H1 (cell line): ENCODE results near the gene MAGI3. TPM values are rescaled to one million over a fixed set of nuclear protein-coding genes. Genes with fewer than 3 reads are reported as not detected.
"Not testable (repeated sequence)": the region's sequence is repeated elsewhere in the genome, so short reads cannot be mapped to it uniquely, and the experiment has no call there.

Experiments
- CTCF ChIA-PET: fragments of 300-600 bp; sonication (Branson Sonifier 250); formaldehyde crosslinking; loops from one replicate; lab custom pipeline; 2021; ENCODE audit not compliant: partially characterized antibody; lab: Charles Lee
- POLR2A ChIA-PET: fragments of 300-600 bp; sonication (Branson Sonifier 250); formaldehyde crosslinking; loops from one replicate; lab custom pipeline; 2021; ENCODE audit warnings: inconsistent platforms; ENCODE audit not compliant: partially characterized antibody; lab: Charles Lee
- DNase-seq, 2 experiments: peaks; one replicate each; pipeline versions ENCODE4 v3.0.0 to v3.0.0-alpha.2; 2010 to 2022; ENCODE audit warnings: low spot score in 2 of 2, low read depth in 1 of 2, mixed read lengths in 1 of 2
- FAIRE-seq: peaks from 2 replicates; lab custom pipeline; 2011; peaks lifted over from hg19 to GRCh38; lab: Jason Lieb, UNC
- H2AFZ ChIP-seq: 2 replicates; pipeline ENCODE4 v1.8.1; 2012; ENCODE audit warnings: low read length, inconsistent platforms
- H2AK5ac ChIP-seq: 2 replicates; pipeline ENCODE4 v1.6.1; 2013; ENCODE audit warnings: low read depth, low read length
- H2BK120ac ChIP-seq: replicated peaks from 2 replicates; pipeline ENCODE3; 2013; ENCODE audit warnings: low read depth, low read length, inconsistent platforms
- H2BK12ac ChIP-seq: 2 replicates; pipeline ENCODE4 v1.6.1; 2013; ENCODE audit warnings: low read depth, low read length
- H2BK15ac ChIP-seq: 2 replicates; pipeline ENCODE4 v1.6.1; 2013; ENCODE audit warnings: low read length
- H2BK20ac ChIP-seq: 2 replicates; pipeline ENCODE4 v1.6.1; 2013; ENCODE audit warnings: low read length
- H2BK5ac ChIP-seq: 2 replicates; pipeline ENCODE4 v1.6.1; 2013; ENCODE audit warnings: low read depth, low read length
- H3K14ac ChIP-seq: 2 replicates; pipeline ENCODE4 v1.6.1; 2013; ENCODE audit warnings: inconsistent platforms; ENCODE audit not compliant: insufficient read length
- H3K18ac ChIP-seq: 2 replicates; pipeline ENCODE4 v1.6.1; 2013; ENCODE audit warnings: low read length; ENCODE audit errors: extremely low read depth
- H3K23ac ChIP-seq: 2 replicates; pipeline ENCODE4 v1.6.1; 2013; ENCODE audit warnings: inconsistent platforms; ENCODE audit not compliant: insufficient read length
- H3K23me2 ChIP-seq: 2 replicates; pipeline ENCODE4 v1.6.1; 2013; ENCODE audit warnings: low read depth, low read length
- H3K27ac ChIP-seq: 2 replicates; pipeline ENCODE4 v1.6.1; 2011; ENCODE audit warnings: low read depth, low read length, inconsistent platforms
- H3K27me3 ChIP-seq, 4 experiments: replicated peaks in 1 of 4; 1 replicate in 1 of 4; 2 replicates in 3 of 4; pipeline versions ENCODE4 v1.6.1 to v1.8.1; 2011 to 2013; ENCODE audit warnings: low read length in 3 of 4, mild to moderate bottlenecking in 3 of 4, inconsistent platforms in 2 of 4, mixed read lengths in 2 of 4, moderate library complexity in 1 of 4; ENCODE audit not compliant: control insufficient read depth in 3 of 4, insufficient read depth in 3 of 4; ENCODE audit errors: extremely low read depth in 1 of 4
- H3K36me3 ChIP-seq, 4 experiments: 2 replicates each; pipeline versions ENCODE4 v1.6.1 to v1.8.1; 2011 to 2013; ENCODE audit warnings: mild to moderate bottlenecking in 4 of 4, low read length in 3 of 4, moderate library complexity in 2 of 4, control low read depth in 1 of 4, inconsistent platforms in 1 of 4; ENCODE audit not compliant: insufficient read depth in 4 of 4, control insufficient read depth in 2 of 4
- H3K4ac ChIP-seq: replicated peaks from 2 replicates; pipeline ENCODE3; 2013; ENCODE audit warnings: low read length, low read depth, mixed read lengths, inconsistent platforms; ENCODE audit not compliant: insufficient read length
- H3K4me1 ChIP-seq, 4 experiments: replicated peaks in 1 of 4; 1 replicate in 1 of 4; 2 replicates in 3 of 4; pipeline versions ENCODE4 v1.6.1 to v1.8.1; 2011 to 2013; ENCODE audit warnings: low read length in 3 of 4, inconsistent platforms in 2 of 4, mixed read lengths in 1 of 4; ENCODE audit not compliant: insufficient read depth in 4 of 4, control insufficient read depth in 3 of 4
- H3K4me2 ChIP-seq, 2 experiments: 2 replicates each; pipeline versions ENCODE4 v1.6.1 to v1.8.1; 2011 to 2013; ENCODE audit warnings: low read depth in 2 of 2, low read length in 2 of 2, control low read depth in 1 of 2, inconsistent platforms in 1 of 2, mild to moderate bottlenecking in 1 of 2; ENCODE audit not compliant: insufficient read depth in 1 of 2
- H3K4me3 ChIP-seq, 4 experiments: fragments of 200-600, 300-600 bp in 1 of 4; sonication (generic), shearing (Covaris generic), sonication (Bioruptor Twin) in 1 of 4; 2 replicates each; pipeline versions ENCODE4 v1.5.1 to v1.8.1; 2011 to 2016; ENCODE audit warnings: low read length in 4 of 4, low read depth in 3 of 4, control low read depth in 2 of 4, inconsistent platforms in 2 of 4, mild to moderate bottlenecking in 2 of 4, mixed read lengths in 1 of 4, moderate library complexity in 1 of 4; ENCODE audit not compliant: insufficient read depth in 2 of 4; ENCODE audit errors: extremely low read depth in 1 of 4
- H3K56ac ChIP-seq: replicated peaks from 2 replicates; pipeline ENCODE3; 2013; ENCODE audit warnings: low read depth, mild to moderate bottlenecking, mixed read lengths, low read length, inconsistent platforms; ENCODE audit not compliant: insufficient read length
- H3K79me1 ChIP-seq: 2 replicates; pipeline ENCODE4 v1.6.1; 2013; ENCODE audit warnings: low read depth, low read length, control low read depth
- H3K79me2 ChIP-seq, 2 experiments: 2 replicates each; pipeline versions ENCODE4 v1.6.1 to v1.8.1; 2012 to 2013; ENCODE audit warnings: low read length in 2 of 2, mild to moderate bottlenecking in 2 of 2, inconsistent platforms in 1 of 2; ENCODE audit not compliant: insufficient read depth in 2 of 2, control insufficient read depth in 1 of 2
- H3K9ac ChIP-seq, 4 experiments: replicated peaks in 1 of 4; 1 replicate in 1 of 4; 2 replicates in 3 of 4; pipeline versions ENCODE4 v1.6.1 to v1.8.1; 2011 to 2013; ENCODE audit warnings: low read depth in 3 of 4, low read length in 3 of 4, control low read depth in 2 of 4, mild to moderate bottlenecking in 2 of 4, moderate library complexity in 2 of 4, inconsistent platforms in 1 of 4; ENCODE audit errors: extremely low read depth in 1 of 4
- H3K9me3 ChIP-seq, 2 experiments: 2 replicates each; pipeline versions ENCODE4 v1.6.1 to v1.8.1; 2012 to 2013; ENCODE audit warnings: mild to moderate bottlenecking in 2 of 2, moderate library complexity in 2 of 2, control low read depth in 1 of 2, inconsistent platforms in 1 of 2, low read depth in 1 of 2, low read length in 1 of 2, mixed read lengths in 1 of 2; ENCODE audit not compliant: insufficient read depth in 2 of 2
- H4K20me1 ChIP-seq, 2 experiments: replicated peaks in 1 of 2; 2 replicates each; pipeline versions ENCODE3 to v1.8.1; 2011 to 2013; ENCODE audit warnings: inconsistent platforms in 2 of 2, low read length in 2 of 2, mild to moderate bottlenecking in 1 of 2; ENCODE audit not compliant: insufficient read depth in 2 of 2, control insufficient read depth in 1 of 2
- H4K5ac ChIP-seq: 2 replicates; pipeline ENCODE4 v1.6.1; 2013; ENCODE audit warnings: low read length, low read depth, mixed read lengths, inconsistent platforms; ENCODE audit not compliant: insufficient read length
- H4K8ac ChIP-seq: 2 replicates; pipeline ENCODE4 v1.8.0; 2013; ENCODE audit warnings: mild to moderate bottlenecking, moderate library complexity, low read length, inconsistent platforms; ENCODE audit not compliant: insufficient read depth; ENCODE audit errors: extremely low read depth
- H4K91ac ChIP-seq: replicated peaks from 2 replicates; pipeline ENCODE3; 2013; ENCODE audit warnings: low read length, mixed read lengths, inconsistent platforms; ENCODE audit not compliant: insufficient read length
- WGBS, 2 experiments: shearing (Covaris generic) in 1 of 2; methylation state at CpG; one replicate each; pipeline versions ENCODE4 v1.1.6 to v1.1.7; 2013 to 2015; ENCODE audit warnings: low lambda C conversion rate in 2 of 2, mixed read lengths in 2 of 2, inconsistent platforms in 1 of 2, low coverage in 1 of 2, missing lambda C conversion rate in 1 of 2; ENCODE audit not compliant: insufficient replicate concordance in 2 of 2, insufficient coverage in 1 of 2, insufficient read length in 1 of 2; ENCODE audit errors: extremely low coverage in 1 of 2, missing lambda C conversion rate in 1 of 2; 5-methylcytosine and 5-hydroxymethylcytosine counted together
- polyA plus RNA-seq, 7 experiments: library from polyadenylated mRNA; depleted of rRNA in 3 of 7; stranded (reverse) in 5 of 7; unstranded in 2 of 7; fragments of >200 nt in 5 of 7; fragments of 200-250 nt in 2 of 7; gene quantifications; 1 replicate in 5 of 7; 2 replicates in 1 of 7; 4 replicates in 1 of 7; pipeline versions ENCODE4 v1.2.1 to v1.2.3, GENCODE V29; 2011 to 2013; ENCODE audit warnings: missing spikeins in 2 of 7, mixed read lengths in 2 of 7
- total RNA-seq: library from RNA; stranded (reverse); fragmentation: NEBNext Ultra II Directional; extraction: Animal tissue kit (Norgen Biotek cat#: 25700); gene quantifications from 2 replicates; pipeline ENCODE4 v1.2.1, GENCODE V29; 2021

MAGI3 gene
- total and polyA plus RNA-seq, 2 of the 8 experiments (the other 6 are each of a cell fraction or from before 2014, with no cell fraction given), result 2.3 to 7.8 TPM

GRCh38 chr1:113604466-113604865, 214.2 kb downstream of the MAGI3 start:
- H2AFZ ChIP-seq, CTCF ChIA-PET, H2BK15ac ChIP-seq, H3K14ac ChIP-seq, H3K79me2 ChIP-seq, H3K9me3 ChIP-seq, H4K91ac ChIP-seq, H4K5ac ChIP-seq, H3K27me3 ChIP-seq, H3K4me2 ChIP-seq, H3K79me1 ChIP-seq, H3K9ac ChIP-seq, H3K4me3 ChIP-seq, FAIRE-seq, H4K8ac ChIP-seq, H2BK20ac ChIP-seq, H2BK5ac ChIP-seq, POLR2A ChIA-PET, H2AK5ac ChIP-seq, H2BK12ac ChIP-seq, H3K23me2 ChIP-seq, H3K4me1 ChIP-seq, H4K20me1 ChIP-seq, H2BK120ac ChIP-seq, H3K56ac ChIP-seq, H3K23ac ChIP-seq, H3K27ac ChIP-seq, H3K36me3 ChIP-seq, H3K18ac ChIP-seq, DNase-seq, H3K4ac ChIP-seq: not testable (repeated sequence)
- WGBS, 2 experiments, result 84% methylated on average over 2 of the region's 5 CpGs; no CpG with 5 or more reads in 1 of the 2 experiments
